GM03348 (cell line): ENCODE results near the gene NTN1.

Source experiments
- DNase-seq: peaks from one replicate; pipeline ENCODE4 v3.0.0; 2012; ENCODE audit warnings: low spot score

Gene NTN1

DNA sequence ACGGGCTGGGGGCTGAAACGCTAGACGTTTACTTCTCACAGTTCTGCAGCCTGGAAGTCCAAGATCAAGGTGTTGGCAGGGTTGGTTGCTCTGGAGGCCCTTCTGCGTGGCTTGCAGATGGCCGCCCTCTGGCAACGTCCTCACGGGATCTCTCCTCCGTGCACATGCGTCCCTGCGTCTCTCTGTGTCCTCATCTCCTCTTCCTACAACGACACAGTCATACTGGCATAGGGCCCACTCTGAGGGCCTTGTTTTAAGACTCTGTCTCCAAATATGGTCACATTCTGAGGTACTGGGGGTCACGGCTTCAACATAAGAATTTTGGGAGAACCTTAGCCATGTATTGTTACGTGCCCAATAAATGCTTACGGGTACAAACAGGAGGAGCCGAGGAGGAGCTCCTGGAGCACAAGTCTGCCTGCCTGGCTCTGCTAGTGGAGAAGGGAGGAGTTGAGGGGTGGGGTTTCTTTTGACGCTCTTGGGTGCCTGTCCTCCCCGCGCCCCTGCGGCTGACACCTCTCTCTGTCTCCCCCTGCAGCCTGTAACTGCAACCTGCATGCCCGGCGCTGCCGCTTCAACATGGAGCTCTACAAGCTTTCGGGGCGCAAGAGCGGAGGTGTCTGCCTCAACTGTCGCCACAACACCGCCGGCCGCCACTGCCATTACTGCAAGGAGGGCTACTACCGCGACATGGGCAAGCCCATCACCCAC is 141.1 kb downstream of the NTN1 start:
- no peak for DNase-seq

DNA sequence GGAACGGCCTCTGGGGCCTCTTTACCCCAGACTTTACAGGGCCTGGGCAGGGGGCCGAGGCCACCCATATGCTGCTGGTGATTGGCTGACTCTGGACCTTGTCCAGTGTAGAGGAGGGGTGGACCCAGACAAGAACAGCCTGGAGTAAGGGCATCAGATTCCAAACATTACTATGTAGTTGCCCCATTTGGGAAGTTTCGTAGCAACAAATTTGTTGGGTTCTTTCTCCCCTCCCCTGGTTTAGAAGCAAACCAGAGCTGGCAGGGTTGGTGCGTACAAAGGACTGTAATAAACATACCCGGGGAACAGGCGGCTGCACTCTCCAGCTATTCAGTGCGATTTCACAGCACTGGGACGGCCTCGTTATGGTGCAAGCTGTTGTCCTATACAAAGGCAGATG is 145.5 kb downstream of the NTN1 start:
- DNase-seq, result no peak

DNA sequence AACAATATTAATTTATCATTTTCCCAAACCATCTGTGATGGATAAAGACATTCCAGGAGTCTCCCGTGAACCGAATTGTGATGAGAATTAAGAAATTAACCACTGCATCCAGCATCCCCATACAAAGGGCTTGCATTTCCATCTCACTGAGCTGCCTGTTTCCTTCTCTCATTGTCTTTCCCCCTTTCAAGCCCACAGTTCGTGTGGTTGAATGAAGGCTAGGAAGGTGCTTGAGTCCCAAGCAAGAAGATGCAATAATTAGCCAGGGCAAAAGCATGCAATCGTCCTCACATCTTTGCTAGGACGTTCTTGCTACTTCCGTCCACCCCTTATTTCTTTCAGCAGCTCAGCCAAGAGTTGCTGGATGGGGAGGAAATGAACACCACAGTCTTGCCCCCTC is 146.1 kb downstream of the NTN1 start:
- DNase-seq, result no peak

DNA sequence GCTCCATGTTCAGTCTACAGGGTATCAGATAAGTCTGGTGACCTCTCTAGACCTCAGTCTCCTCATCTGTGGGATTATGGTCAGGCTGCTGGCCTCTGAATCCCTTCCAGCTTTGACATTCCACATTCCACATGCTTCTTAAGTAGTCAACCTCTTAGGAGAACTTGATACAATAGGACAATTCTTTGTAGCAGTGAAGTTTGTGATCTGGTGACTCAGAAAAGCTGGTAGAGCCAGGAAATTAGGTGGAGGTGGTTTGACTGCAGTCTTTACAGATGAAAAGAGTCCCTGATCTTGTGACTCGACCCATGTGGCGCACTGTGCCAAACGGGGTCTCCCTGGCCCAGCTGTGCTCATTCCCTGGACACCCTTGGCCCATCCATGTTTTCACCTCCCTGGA is 147.8 kb downstream of the NTN1 start:
- no peak for DNase-seq

DNA sequence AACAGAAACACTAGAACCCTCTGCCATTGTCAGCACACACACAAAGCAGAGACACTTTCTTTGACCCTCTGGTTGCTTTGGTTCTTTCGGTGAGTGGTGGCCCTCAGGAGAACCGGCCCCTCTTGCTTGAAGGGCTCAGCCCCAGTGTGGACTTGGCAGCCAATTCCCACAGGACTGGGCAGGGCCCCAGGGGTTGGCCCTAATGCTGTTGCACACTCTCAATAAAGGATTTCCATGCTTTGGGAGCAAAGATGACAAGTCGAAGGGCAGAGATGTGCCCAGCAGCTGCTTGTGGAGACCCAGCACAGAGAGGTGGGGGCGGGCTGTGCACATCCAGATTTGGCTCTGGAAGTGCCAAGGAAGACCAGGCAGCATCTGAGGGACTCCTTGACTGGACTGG is 149.0 kb downstream of the NTN1 start:
- DNase-seq, result no peak

DNA sequence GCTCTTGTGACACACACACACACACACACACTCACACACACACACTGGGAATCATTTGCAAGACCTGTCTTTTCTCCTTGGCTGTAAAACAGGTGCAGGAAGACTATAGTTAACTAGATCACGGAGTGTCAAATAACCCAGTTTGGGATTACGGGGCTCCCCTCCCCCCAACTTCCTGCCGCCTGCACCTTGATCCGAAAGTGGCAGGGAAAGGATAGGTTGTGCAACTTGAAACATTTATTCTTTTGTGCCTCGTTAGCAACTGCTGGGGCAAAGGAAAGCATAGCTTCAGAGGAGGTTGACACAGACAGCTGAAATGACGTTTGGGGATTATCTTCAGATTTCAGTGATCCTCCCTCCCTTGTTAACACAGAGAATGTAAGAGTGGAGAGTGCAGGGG is 149.5 kb downstream of the NTN1 start:
- no peak for DNase-seq

DNA sequence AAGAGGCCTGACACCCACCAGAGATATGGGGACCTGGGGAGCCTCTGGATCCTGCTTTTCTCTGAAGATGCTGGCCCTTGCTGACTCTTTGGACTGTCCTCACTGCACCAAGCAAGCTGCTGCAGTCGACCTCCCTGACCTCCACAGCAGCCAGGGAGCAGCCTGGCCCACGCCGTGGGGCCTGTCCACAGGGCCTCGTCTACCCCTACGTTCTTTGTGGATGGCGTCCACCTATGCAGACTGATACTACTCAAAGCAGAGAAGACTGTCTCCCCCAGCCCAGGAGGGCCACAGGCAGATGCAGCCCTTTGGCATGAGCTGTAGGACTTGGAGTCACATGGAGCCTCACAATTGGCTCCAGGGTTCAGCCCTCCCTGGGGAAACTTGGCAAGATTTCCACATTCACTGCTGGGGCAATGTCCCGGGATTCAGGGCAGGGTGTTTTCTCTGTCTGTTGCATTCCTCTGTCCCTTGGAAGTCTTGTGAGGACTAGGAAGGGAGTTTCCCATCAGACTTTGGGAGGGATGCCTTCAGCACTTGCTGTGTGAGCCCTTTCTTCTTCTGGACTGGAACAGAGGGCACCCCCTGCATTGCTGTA is 152.2 kb downstream of the NTN1 start:
- no peak for DNase-seq

DNA sequence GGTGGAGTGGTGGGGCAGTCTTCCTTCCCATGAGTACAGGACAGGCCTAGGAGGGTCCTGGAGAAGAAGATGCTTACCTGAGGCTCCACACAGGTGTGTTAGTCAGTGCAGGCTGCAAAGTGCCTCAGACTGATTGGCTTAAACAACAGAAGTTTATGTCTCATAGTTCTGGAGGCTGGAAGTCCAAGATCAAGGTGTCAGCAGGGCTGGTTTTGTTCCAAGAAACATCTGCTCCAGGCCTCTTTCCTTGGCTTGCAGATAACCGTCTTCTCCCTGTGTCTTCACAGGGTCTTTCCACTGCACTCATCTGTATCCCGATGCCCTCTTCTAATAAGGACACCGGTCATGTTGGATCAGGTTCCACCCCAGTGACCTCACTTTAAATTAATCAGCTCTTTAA is 153.0 kb downstream of the NTN1 start:
- DNase-seq, result no peak

DNA sequence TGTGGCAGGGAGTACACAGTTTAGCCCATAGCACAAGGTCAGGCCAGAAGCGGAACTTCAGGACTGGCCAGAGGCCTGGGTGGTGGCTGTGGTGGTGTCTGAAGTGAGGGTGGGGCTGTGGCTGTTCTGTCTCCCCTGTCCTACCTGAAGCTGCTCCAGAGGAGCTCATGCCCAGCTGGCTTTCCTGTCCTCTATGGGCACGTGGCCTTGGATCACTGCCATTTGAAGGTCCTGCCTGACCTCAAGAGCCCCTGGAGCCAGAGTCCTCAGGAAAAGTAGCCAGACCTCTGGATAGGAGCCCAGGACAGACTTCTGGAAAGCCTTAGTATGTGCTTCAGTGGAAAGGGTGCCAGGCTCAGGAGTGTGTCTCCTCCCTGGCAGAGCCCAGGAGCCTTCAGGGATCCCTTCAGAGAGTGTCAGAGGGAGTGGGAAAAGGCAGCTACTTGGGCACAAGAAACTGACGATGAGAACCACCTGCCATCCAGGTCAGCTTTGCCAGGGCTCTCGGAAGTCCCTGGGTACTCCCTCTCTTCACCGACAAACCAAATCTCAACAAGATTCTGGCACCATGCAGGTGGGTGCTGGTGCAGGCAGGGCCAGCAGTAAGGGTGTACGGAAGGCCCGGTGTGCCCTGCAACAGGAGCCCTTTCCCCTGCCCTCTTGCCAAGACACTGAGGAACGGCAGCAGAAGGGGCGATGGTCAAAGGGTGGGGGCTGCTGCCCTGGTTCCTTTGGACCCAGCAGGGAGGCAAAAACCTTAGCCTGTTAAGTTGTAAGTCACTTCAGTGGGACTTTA is 153.7 kb downstream of the NTN1 start:
- no peak for DNase-seq

DNA sequence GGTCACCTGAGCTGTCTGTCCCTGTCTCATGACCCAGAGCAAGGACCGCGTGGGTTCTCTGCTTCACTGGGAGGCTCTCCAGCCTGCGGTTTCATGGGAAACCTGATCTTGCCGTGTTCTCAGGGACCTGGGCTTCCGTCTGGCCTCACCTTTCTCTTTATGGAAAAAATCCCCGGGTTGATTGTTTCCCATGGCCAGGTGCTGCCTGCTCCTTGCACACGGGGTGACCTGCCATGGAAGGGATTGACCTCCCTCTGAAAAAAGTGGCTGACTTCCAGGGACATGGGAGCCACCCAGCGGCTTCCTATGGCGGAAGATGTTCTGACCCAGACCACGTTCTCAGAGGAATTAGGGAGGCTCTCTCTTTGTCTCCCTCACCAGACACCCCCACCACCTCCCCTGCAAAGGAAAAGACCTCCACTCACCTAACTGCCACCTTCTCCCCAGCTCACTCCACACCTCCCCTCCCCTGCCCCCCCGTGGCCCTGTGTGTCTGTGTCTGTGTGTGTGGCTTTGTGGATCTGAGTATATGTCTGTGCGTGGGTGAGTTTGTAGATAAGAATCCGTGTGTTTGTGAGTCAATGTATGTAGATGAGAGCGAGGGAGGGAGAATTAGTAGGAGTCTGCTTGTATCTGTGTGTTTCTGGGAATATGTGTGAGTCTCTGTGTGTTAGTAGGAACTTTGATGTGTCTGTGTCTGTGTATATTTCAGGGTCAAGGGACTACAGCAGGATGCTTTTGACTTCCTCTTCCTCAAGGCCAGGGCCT is 154.6 kb downstream of the NTN1 start:
- no peak for DNase-seq

DNA sequence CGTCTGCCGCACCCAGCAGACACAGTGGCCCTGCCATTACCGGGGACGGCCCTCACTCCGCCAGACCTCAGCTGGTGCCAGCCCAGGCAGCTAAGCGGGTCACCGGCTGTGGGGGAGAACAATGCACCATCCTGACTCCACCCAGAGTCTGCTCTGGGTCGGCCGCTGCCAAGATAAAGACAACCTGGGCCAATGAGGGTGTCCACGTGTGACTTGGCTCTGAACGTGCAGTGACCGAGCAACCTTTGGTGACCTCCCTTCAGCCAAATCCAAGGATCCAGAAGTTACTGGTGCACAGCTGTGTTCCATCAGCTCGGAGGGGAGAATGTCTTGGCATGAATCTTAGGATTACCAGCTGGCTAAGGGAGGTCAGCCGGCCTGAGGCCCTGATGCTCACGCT is 155.9 kb downstream of the NTN1 start:
- DNase-seq, result no peak

DNA sequence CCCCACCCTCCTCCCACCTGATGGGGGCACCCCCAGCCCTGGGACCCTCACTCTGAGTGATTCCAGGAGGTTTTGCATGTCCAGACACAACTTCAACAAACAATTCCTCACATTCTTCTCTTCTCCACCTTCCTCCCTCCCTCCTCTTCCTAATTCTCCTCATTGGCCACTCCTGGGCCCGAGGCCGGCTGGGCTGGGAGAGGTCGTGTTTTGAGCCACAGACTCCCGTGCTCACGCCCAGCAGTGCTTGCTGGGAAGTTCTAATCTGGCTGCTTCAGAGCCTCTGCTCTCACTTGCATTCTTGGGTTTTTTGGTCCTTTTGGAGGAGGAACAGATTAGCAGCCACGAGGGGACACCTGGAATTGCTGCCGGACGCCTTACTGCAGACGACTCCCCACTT is 157.0 kb downstream of the NTN1 start:
- no peak for DNase-seq

DNA sequence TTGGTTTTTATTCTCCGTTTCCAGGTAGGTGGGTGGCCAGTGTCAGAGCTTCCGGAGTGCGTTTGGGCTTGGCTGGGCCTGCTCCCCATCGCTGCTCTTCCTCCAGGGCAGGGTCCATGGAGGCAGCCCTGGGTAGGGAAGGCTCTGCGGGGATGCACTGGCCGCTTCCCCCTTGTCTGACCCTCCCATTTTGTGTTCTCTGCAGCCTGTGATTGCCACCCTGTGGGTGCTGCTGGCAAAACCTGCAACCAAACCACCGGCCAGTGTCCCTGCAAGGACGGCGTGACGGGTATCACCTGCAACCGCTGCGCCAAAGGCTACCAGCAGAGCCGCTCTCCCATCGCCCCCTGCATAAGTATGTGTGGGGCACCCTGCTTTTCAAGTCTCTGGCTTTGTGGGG is 158.3 kb downstream of the NTN1 start:
- no peak for DNase-seq

DNA sequence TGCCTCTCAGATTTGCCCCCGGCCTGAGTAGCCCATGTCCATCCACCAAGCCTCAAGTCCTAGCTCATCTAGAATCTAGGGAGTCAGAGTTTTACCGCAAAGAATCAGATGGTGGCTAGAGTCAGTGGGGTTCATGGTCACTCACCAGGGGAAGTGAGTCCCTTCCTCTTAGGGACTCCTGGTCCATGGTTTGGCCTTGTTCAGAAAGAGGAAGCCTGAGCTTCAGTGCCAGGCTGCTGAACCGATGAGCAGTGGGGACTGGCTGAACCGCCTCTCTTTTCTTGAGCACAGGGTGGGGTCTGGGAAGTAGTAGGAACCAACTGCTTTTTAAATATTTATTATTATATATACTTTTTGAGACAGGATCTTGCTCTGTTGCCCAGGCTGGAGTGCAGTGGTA is 160.3 kb downstream of the NTN1 start:
- DNase-seq, result no peak

DNA sequence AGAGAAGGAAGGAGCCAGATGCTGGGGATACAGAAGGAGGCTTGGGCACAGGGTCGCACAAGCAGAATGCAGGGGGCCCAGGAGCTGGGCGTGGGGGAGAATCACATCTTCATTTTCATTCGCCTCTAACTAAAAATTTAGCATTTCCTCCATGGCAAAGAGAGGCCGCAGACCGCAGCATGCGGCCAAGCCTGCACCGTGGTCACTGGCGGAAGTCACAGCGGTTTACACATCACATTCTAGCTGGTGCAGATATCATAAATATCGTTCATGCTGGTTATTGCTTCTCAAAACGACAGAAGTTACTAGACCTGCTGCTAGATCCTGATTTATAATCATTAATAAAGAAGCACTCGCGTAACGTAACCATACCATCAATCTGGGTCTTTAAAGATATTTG is 162.0 kb downstream of the NTN1 start:
- DNase-seq, result no peak

DNA sequence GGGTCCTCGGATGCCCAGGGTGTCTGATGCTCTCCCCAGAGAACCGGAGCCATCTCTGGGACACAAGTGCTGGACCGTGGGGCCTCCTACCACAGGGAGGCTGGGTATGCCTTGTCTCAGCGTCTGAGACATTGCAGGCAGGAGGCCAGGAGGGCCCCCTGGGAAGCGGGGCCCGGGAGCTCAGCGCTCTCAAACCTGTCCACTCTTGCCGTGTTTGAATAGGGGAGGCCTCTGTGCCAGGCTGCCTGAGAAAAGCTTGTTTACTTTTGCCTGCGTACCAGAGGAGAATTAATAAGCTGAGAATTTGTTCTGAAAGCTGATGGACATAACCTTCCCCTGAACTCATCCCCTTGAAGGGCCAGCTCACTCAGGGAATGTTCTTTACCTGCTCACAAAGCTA is 163.8 kb downstream of the NTN1 start:
- no peak for DNase-seq

DNA sequence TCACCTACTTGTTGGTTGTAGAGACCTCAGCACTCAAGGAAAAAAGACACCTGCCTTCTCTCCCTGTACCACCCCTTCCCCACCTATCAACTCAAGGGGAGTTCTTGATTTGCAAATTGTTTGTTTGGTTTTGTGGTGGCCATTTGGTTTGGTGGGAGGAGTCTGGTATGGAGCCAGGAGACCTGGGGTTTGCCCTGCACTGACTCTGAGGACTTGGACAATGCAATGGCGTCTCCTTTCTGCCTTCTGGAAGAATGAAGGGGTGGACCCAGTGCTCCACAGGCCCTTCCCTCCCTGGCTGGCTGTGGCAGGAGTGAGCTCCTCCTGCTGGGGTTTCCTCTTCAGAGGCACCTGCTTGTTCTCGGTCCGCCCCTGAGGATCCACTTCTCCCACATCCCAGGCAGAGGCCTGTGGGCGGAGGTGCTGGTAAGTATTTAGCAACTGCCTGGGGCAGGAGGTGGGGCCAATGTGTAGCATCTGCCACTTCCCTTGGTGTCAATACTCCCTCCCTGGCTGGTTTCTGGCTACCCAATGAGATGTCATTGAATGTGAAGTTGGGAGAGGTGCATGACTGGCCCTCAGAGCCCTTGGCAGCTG is 164.5 kb downstream of the NTN1 start:
- DNase-seq, result no peak

DNA sequence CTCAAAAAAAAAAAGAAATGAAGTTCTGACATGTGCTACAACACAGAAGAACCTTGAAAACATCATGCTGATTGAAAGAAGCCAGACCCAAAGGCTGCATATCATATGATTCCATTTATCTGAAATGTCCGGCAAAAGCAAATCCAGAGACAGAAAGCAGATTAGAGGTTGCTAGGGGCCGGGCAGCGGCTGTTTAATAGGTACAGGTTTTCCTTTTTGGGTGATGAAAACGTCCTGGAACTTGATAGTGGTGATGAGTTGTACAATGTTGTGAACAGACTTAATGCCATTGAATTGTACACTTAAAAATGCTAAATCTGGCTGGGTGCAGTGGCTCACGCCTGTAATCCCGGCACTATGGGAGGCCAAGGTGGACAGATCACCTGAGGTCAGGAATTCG is 166.5 kb downstream of the NTN1 start:
- DNase-seq, result no peak

DNA sequence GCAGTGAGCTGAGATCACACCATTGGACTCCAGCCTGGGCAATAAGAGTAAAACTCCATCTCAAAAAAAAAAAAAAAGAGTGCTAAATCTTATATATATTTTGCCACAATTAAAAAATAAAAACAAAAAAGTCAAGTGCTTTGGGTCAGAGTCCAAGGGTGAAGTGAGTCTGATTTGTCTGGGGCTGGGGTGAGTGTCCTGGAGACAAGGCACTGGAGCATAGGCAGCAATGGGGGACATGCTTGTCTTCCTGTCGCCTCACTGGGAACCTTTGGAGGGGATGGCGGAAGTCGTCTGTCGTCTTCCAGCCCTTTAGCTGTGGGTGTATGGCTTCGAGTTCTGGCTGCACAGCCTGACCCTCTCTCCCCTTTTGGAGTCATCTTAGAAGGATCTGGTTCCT is 167.1 kb downstream of the NTN1 start:
- DNase-seq, result no peak

DNA sequence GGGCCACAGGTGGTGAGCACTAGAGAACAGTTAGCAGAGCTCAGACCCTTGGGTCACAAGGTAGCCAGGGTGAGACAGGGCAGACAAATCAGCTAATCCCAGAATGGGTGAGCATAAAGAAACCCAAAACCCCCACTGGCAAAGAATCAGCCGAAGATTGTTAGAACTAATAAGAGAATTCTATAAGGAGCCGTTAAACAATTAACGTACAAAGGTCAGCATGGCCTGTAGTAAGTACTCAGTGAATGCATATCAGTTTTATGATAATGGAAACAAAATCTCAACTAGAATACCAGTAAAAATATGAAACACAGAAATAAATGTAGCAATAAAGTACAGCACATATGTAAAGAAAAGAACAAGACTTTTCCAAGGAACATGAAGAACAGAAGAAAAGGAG is 168.6 kb downstream of the NTN1 start:
- DNase-seq, result no peak

DNA sequence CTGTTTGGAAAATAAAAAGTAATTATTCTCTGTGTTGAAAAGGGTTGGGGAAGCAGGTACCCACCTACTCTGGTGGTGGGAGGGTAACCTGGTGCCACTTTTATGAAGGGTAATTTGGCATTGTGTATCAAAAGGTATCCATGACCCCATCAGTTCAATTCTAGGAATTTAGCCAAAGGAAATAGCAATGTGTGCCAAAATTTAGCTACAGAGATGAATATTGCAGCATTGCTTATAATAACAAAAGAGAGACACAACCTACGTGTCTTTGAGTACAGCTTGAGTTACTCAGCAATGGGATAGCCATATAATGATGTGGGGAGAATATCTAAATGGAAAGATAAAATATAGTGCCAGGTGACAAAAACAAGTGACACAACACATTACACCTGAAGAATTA is 170.7 kb downstream of the NTN1 start:
- no peak for DNase-seq

DNA sequence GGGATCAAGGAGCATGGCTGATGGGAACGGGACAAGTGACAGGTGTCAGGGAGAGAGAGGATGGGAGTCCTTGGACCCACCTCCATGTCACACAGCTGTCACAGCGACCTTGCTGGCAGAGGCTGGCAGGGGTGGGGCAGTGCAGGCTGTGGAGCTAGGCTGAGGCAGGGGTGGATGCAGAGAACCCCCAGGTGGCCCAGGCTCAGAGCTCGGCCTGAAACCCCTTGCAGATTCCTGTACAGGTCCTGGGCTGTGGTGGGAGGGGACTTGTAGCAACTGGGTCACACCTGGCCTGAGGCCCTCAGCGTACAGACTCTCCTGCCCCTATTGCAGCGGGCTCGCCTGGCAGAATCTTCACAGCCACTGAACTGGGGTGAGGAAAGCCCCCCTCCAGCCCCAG is 174.1 kb downstream of the NTN1 start:
- no peak for DNase-seq
